Ascending aorta (tissue), 2 donors: ENCODE data around the gene ARHGAP20. TPM values are rescaled to one million over a fixed set of nuclear protein-coding genes. Genes with fewer than 3 reads are reported as not detected.

Experiments
- DNase-seq, 2 donors: peaks; one replicate each; pipeline ENCODE4 v3.0.0-alpha.2; 2019; ENCODE audit warnings: low spot score in 2 of 2
- H3K27ac ChIP-seq, 2 donors: fragments of 200-600 bp; sonication (generic); one replicate each; pipeline ENCODE4 v1.5.1; 2016 to 2017; ENCODE audit warnings: mild to moderate bottlenecking in 1 of 2
- H3K27me3 ChIP-seq: fragments of 200-600 bp; sonication (generic); one replicate; pipeline ENCODE4 v1.5.1; 2017
- H3K36me3 ChIP-seq, 2 donors: fragments of 200-600 bp; sonication (generic); one replicate each; pipeline ENCODE4 v1.5.1; 2016
- H3K4me1 ChIP-seq, 2 donors: fragments of 200-600 bp; sonication (generic); one replicate each; pipeline ENCODE4 v1.5.1; 2016 to 2017; ENCODE audit warnings: mild to moderate bottlenecking in 1 of 2
- H3K4me3 ChIP-seq, 2 donors: fragments of 200-600 bp; sonication (generic); one replicate each; pipeline ENCODE4 v1.5.1; 2016 to 2017; ENCODE audit warnings: mild to moderate bottlenecking in 1 of 2
- H3K9me3 ChIP-seq, 2 donors: fragments of 200-600 bp; sonication (generic); one replicate each; pipeline ENCODE4 v1.5.1; 2016
- intact Hi-C: fragments of 100-400 bp; cut with DNase I; formaldehyde crosslinking; loops from one replicate; pipeline ENCODE4 v1.15.1; 2023
- total RNA-seq: library from RNA; depleted of rRNA; stranded (reverse); fragments of >200 nt; gene quantifications from one replicate; pipeline ENCODE4 v1.1.0, GENCODE V29; 2016
- TF ChIP-seq, protein P1 (sequence below), 3 experiments: fragments of 200-600 bp in 2 of 3; fragments of 450-650 bp in 1 of 3; sonication (generic) in 2 of 3; IDR thresholded peaks; one replicate each; pipeline ENCODE4 v1.5.1; 2016 to 2019; ENCODE audit warnings: antibody characterized with exemption in 3 of 3, mild to moderate bottlenecking in 1 of 3, moderate library complexity in 1 of 3

The ARHGAP20 gene
- total RNA-seq, 1 donor from 2014 or later: 4.9 TPM

DNA sequence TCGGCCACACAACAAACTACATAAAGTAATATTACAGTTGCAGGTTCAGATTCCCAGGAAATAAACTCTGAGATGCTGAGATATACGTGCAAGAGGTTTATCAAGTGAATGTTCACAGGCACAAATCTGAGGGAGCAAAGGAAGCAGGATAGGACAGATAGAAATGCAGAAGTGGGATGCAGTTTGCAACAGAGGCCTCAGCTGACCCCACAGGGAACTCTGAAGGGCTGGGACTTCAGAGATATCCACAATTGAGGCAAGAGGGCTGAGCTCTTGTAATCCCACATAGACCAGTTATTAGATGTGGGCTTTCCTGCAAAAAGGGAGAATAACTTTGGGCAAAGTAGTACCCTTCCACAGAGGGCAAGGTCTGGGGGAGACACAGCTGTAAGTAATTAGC, 25.4 kb upstream of the ARHGAP20 start:
- Histone ChIP-seq H3K9me3 (no peaks in the 10 kb centered on the region), H3K27me3 (no peaks in the 10 kb centered on the region), H3K4me3 (no peak overlapping the region), H3K27ac (no peak overlapping the region), H3K4me1 (no peaks in the 10 kb centered on the region), H3K36me3 (no peaks in the 10 kb centered on the region)
- DNase-seq: no peak
- TF ChIP-seq, protein P1, sequence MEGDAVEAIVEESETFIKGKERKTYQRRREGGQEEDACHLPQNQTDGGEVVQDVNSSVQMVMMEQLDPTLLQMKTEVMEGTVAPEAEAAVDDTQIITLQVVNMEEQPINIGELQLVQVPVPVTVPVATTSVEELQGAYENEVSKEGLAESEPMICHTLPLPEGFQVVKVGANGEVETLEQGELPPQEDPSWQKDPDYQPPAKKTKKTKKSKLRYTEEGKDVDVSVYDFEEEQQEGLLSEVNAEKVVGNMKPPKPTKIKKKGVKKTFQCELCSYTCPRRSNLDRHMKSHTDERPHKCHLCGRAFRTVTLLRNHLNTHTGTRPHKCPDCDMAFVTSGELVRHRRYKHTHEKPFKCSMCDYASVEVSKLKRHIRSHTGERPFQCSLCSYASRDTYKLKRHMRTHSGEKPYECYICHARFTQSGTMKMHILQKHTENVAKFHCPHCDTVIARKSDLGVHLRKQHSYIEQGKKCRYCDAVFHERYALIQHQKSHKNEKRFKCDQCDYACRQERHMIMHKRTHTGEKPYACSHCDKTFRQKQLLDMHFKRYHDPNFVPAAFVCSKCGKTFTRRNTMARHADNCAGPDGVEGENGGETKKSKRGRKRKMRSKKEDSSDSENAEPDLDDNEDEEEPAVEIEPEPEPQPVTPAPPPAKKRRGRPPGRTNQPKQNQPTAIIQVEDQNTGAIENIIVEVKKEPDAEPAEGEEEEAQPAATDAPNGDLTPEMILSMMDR (IDR thresholded peaks at IDR 0.05): no peak
- intact Hi-C loops: no loop called here

DNA sequence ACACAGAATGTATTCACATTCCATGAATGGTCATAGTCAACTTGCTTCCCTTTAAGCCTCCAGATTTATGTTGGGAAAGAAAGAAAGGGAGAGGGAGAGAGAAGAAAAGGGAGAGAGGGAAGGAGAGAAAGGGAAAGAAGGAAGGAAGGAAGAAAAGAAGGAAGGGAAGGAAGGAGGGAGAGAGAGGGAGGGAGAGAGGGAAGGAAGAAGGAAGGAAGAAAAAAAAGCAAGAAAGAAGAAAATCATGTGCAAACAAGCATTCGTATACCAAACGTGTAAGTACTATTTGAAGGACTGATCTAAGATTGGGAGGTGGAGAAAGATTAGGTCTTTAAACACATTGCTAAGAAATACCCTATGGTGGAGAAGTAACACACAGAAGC, 23.9 kb upstream of the ARHGAP20 start:
- H3K27ac ChIP-seq: no peak overlapping the region
- intact Hi-C loops: no loop called here
- H3K4me1 ChIP-seq: no peaks in the 10 kb centered on the region
- H3K4me3 ChIP-seq: no peak overlapping the region
- TF ChIP-seq, protein P1 (IDR thresholded peaks at IDR 0.05): no peak
- no peaks in the 10 kb centered on the region for H3K36me3 ChIP-seq
- no peaks in the 10 kb centered on the region for H3K9me3 ChIP-seq
- no peaks in the 10 kb centered on the region for H3K27me3 ChIP-seq
- DNase-seq: no peak

DNA sequence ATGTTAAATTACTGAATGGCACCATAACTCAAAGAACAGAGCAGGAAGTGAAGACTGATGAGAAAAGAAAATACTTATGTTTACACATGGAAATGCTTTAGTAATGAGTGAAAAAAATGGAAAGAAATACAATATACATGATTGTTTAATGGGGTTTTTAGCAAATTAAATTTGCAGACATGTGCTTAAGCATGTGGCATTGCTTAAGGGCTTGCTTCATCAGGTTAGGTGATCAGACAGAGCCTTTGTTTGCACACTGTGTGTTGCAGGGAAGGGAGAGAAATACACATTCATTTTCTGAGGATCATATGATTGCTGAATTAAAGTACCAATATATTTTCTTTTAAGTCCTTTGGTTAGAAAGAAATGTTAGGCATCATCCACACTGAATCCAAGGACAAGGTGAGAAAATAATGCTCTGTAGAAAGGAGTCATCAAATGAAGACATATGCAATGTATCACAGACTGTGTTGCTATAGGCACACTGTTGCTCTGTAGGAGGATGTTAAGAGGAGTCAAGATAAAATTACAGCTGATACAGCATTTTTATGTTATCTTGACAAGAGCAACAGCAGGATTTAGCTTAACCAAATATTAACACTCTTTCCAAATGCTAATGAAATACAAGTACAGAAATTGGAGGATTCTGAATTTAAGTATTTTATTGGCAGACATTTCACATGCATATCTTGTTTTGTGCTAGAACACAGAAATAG, 23.4 kb upstream of the ARHGAP20 start:
- Histone ChIP-seq H3K27me3 (no peaks in the 10 kb centered on the region), H3K27ac (no peak overlapping the region), H3K4me1 (no peaks in the 10 kb centered on the region), H3K4me3 (no peak overlapping the region), H3K36me3 (no peaks in the 10 kb centered on the region), H3K9me3 (no peaks in the 10 kb centered on the region)
- intact Hi-C loops: no loop called here
- TF ChIP-seq, protein P1 (IDR thresholded peaks at IDR 0.05): no peak
- DNase-seq: no peak

DNA sequence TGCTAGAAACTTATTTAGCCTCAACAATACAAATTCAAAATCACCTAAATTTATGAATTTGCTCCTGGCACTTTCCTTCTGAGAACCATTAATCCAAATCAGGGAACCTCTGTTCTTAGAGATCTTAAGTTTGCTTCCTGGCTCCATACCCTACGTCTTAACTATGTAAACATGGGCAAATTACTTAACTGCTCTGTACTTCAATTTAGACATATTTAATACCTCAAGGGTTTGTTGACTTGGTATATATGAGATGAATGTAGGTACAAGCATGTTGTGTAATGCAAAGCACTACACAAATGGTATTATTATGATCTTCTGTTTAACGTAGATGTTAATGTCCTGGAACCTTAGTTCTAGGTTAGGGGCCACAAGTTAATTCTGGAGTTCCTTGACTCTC, 22.6 kb upstream of the ARHGAP20 start:
- H3K27me3 ChIP-seq: no peaks in the 10 kb centered on the region
- H3K27ac ChIP-seq: no peak overlapping the region
- TF ChIP-seq, protein P1 (IDR thresholded peaks at IDR 0.05): no peak
- no peaks in the 10 kb centered on the region for H3K4me1 ChIP-seq
- no peaks in the 10 kb centered on the region for H3K36me3 ChIP-seq
- H3K9me3 ChIP-seq: no peaks in the 10 kb centered on the region
- intact Hi-C loops: no loop called here
- DNase-seq: no peak
- no peak overlapping the region for H3K4me3 ChIP-seq

DNA sequence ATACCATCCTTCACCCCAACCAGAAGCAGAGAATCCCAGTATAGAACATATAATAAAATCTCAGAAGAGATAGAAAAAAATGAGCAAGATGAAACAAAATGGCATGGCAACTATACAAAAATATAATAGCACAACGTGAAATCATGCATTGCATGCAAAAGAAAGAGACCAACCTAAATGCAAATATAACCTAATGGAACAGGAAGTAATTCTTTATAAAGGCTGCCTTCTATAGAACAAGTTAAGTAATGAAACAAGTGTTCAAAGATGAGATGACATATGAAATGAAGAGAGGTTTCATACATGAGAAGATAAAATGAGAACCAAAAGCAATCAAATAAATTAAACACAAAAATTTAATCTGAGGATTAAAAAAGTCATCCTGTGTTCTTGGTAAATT, 18.5 kb upstream of the ARHGAP20 start:
- no peak overlapping the region for H3K4me3 ChIP-seq
- no peaks in the 10 kb centered on the region for H3K27me3 ChIP-seq
- TF ChIP-seq, protein P1 (IDR thresholded peaks at IDR 0.05): no peak
- H3K9me3 ChIP-seq: no peaks in the 10 kb centered on the region
- intact Hi-C loops: no loop called here
- H3K27ac ChIP-seq: no peak overlapping the region
- H3K36me3 ChIP-seq: no peaks in the 10 kb centered on the region
- DNase-seq: no peak
- no peaks in the 10 kb centered on the region for H3K4me1 ChIP-seq

DNA sequence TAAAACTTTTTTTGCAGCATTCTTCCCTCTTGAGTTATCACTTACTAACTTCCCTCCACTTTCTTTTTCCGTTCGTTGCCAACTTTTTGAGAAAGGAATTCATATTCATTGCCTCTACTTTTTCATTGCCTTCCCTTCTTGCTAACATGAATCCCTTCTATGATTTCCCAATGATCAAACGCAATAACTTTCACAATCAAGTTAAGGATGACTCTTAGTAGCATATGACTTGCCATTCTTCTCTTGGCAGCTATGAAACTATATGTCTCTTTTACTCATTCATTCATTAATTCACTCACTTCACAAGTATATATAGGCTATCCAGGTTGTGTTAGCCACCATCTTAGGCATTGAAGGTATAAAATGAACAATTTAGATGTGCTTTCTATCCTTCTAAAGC, 16.6 kb upstream of the ARHGAP20 start:
- H3K27me3 ChIP-seq: no peaks in the 10 kb centered on the region
- intact Hi-C loops: no loop called here
- H3K4me3 ChIP-seq: no peak overlapping the region
- no peak overlapping the region for H3K27ac ChIP-seq
- DNase-seq: no peak
- H3K9me3 ChIP-seq: no peaks in the 10 kb centered on the region
- no peaks in the 10 kb centered on the region for H3K36me3 ChIP-seq
- TF ChIP-seq, protein P1 (IDR thresholded peaks at IDR 0.05): no peak
- no peaks in the 10 kb centered on the region for H3K4me1 ChIP-seq
